ENCODE results near the gene LTBP4.

Gene LTBP4

GRCh38 chr19:40662925-40663694, 61.9 kb downstream of the LTBP4 start:
- DNase-seq (ENCODE audit: low spot score) (peak; percentile 90), FAIRE-seq (peak; percentile 62)

- DNase-seq (ENCODE audit: low spot score) (peak; percentile 58), FAIRE-seq (no peak)
Measured at GRCh38 chr19:40663695-40664692, 62.8 kb downstream of the LTBP4 start.

GRCh38 chr19:40666803-40667438, 65.8 kb downstream of the LTBP4 start:
- peak; percentile 37 for FAIRE-seq

GRCh38 chr19:40667602-40668001, 66.4 kb downstream of the LTBP4 start:
- no peak for DNase-seq (ENCODE audit: low spot score)
- no peak for FAIRE-seq

More at GRCh38 chr19:40666803-40667438, 65.8 kb downstream of the LTBP4 start:
- no peak for DNase-seq (ENCODE audit: low spot score)

GRCh38 chr19:40668991-40669614, 67.9 kb downstream of the LTBP4 start:
- DNase-seq (ENCODE audit: low spot score) (no peak), FAIRE-seq (no peak)

GRCh38 chr19:40671404-40671803, 70.2 kb downstream of the LTBP4 start:
- no peak for DNase-seq (ENCODE audit: low spot score)
- FAIRE-seq: no peak

- DNase-seq (ENCODE audit: low spot score): no peak
- no peak for FAIRE-seq
Measured at GRCh38 chr19:40672038-40672437, 70.9 kb downstream of the LTBP4 start.

- FAIRE-seq (peak; percentile 73), DNase-seq (ENCODE audit: low spot score) (no peak)
Measured at GRCh38 chr19:40672573-40673299, 71.6 kb downstream of the LTBP4 start.

- DNase-seq (ENCODE audit: low spot score) (no peak), FAIRE-seq (no peak)
Measured at GRCh38 chr19:40673397-40673796, 72.2 kb downstream of the LTBP4 start.

- FAIRE-seq (no peak), DNase-seq (ENCODE audit: low spot score) (no peak)
Measured at GRCh38 chr19:40674291-40674690, 73.1 kb downstream of the LTBP4 start.

- DNase-seq (ENCODE audit: low spot score): no peak
Measured at GRCh38 chr19:40677156-40677555, 76.0 kb downstream of the LTBP4 start.

More at GRCh38 chr19:40677156-40677555, 76.0 kb downstream of the LTBP4 start:
- FAIRE-seq: no peak

Data from urothelium cell line (cell line).